ENCODE results near the gene C11orf52.
"Not testable (repeated sequence)": the region's sequence is repeated elsewhere in the genome, so short reads cannot be mapped to it uniquely, and the experiment has no call there.

C11orf52 gene

GRCh38 chr11:111913031-111913861 is 5.5 kb upstream of the C11orf52 start:
- no peak for DNase-seq

DNA sequence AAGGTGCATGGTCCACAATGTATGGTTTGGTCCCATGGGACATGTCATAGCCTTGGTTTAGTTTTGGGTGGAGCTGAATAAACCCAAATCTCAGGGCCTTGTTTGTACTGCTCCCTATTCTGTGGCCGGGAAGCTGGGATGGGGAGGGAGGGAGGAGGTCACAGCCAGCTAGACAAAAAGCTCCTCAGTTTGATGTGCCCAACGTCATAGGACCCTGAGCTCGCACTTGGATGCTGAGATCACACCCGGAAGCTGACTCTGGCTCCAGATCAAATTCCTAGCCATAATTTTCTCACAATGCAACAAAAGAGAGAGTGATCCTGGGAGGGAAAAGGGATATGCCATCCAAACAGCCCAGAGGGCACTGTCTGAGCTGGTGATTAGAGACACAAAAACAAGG is 4.7 kb upstream of the C11orf52 start:
- DNase-seq, result no peak

GRCh38 chr11:111916768-111917167 is 1.9 kb upstream of the C11orf52 start:
- DNase-seq, result no peak

DNA sequence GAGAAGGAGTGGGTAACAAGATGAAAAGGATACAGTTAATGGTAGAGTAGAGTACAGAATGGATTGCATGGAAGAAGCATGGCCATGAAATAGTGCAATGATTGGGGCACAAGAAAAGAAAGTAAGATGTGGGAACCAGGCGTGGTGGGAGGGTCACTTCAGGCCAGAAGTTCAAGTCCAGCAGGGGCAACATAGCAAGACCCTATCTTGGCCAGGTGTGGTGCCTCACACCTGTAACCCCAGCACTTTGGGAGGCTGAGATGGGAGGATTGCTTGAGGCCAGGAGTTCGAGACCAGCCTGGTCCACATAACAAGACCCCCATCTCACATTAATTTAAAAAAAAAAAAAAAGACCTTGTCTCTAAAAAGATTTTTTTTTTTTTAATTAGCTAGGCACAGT is 1.4 kb upstream of the C11orf52 start:
- DNase-seq, result no peak

GRCh38 chr11:111917788-111918187 is 925 bp upstream of the C11orf52 start:
- no peak for DNase-seq

GRCh38 chr11:111920908-111921307 is 2.2 kb downstream of the C11orf52 start:
- DNase-seq, result no peak

DNA sequence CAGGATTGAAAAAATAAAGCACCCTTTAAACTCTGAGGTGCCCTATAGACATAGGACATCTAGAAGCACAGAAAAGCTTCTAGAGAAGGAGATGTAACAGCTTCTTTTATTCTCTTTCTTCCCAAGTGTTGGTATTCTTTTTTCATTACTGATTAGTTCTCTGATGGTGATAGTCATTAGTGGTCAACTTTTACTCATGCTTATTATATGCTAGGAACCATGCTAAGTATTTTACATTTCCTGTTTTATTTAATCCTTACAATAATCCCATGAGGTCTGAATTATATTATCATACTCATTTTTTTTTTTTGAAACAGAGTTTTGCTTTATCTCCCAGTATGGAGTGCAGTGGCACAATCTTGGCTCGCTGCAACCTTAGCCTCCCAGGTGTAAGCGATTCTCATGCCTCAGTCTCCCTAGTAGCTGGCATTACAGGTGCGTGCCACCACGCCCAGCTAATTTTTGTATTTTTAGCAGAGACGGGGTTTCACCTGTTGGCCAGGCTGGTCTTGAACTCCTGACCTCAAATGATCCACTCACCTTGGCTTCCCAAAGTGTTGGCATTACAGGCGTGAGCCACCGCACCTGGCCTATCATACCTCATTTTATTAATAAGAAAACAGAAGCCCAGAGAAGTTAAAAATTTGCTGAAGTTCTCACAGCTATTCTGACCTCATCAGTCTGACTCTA is 3.0 kb downstream of the C11orf52 start:
- DNase-seq, result no peak

GRCh38 chr11:111922803-111923202 is 4.1 kb downstream of the C11orf52 start:
- no peak for DNase-seq

- no peak for DNase-seq
Measured at GRCh38 chr11:111923351-111923788, 4.7 kb downstream of the C11orf52 start.

DNA sequence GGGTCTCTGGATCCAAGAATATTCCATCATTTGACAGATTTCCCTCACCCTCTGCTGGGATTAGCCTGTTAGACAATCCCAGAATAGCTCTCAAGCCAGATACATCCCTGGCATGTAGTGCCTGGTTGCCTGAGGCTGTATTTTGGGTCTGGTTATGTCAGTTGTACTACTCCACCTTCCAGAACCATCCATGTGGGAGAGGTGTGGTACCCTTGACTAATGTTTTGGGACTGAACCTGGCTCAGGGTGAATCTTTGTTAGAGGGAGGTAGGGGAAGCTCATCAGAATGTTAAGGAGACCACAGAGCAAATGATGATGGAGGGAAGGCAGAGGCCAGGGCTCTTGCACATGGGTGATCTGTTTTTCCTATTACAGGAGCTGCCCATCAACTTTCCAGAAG is 5.2 kb downstream of the C11orf52 start:
- DNase-seq, result no peak

GRCh38 chr11:111925953-111926352 is 7.2 kb downstream of the C11orf52 start:
- no peak for DNase-seq

GRCh38 chr11:111926505-111927391 is 8.0 kb downstream of the C11orf52 start:
- DNase-seq, result peak; percentile 97

DNA sequence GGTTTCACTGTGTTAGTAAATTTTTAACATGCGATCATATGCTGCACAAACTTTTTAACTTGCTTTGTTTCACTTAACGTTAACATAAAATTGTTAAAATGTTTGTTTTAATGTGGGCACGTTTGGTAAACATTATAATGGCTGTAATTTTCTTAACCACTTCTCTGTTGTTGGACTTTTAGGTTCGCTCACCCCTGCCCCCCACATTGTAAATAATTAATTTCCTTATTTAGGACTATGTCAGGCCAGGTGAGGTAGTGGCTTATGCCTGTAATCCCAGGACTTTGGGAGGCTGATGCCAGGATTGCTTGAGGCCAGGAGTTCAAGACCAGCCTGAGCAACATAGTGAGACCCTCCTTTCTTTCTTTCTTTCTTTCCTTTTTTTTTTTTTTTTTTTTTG is 11.8 kb downstream of the C11orf52 start:
- no peak for DNase-seq

DNA sequence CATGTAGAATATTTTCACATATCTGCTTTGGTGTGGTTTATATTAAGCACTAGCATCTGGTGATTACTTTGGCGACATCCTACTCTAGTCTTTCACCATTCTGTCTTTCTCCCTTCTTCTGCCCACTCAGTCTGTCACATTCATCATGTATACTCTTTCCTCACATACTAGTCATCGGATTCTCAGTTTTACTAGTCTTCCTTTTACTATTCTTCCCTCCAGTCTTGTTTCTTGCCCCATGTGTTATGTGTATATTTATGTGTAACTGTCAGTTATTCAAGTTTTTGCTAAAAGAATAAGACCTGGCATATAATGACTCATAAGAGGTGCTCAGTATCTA is 13.9 kb downstream of the C11orf52 start:
- DNase-seq, result no peak

DNA sequence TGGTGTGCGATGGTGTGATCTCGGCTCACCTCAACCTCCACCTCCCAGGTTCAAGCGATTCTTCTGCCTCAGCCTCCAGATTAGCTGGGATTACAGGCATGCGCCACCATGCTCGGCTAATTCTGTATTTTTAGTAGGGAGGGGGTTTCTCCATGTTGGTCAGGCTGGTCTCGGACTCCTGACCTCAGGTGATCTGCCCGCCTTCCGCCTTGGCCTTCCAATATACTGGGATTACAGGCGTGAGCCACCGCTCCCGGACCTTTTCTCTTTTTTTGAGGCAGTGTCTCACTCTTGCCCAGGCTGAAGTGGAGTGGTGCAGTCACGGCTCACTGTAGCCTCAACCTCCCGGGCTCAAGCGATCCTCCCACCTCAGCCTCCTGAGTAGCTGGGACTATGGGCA is 14.5 kb downstream of the C11orf52 start:
- DNase-seq, result not testable (repeated sequence)

DNA sequence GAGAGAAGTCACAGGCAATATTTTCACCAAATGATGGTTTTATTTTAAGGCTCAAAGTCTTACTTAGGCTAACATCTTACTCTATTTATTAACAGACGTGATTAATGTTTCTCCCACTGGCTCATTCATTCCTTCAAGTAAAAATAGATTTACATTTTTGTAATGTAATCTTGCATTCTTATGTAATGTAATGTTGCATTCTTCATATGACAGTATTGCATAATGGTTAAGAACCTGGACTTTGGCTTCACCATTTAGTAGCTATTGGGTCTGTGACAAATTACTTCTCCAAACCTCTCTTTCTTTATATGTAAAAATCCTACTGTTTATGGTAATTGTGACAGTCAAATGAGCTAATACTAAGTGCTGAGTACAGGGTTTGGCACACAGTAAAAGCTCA is 15.2 kb downstream of the C11orf52 start:
- DNase-seq, result no peak

DNA sequence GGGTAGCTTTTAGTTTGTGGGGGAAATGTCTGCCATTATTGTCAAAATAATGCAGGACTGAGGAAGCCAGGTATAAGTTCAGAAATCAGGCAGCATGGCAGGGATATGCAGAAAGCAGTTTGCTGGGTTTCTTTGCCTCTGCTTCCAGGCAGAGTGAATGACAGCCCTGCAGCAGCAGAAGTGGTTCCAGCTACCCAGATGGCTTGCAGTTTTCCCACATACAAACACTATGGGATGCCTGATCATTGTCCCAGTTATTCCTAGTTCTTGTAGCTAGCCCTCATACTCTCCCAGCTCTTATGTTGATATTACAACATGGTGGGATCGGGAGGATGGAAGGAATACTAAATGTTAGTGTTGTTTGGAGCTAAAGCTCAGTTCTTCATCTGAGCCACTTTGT is 15.6 kb downstream of the C11orf52 start:
- no peak for DNase-seq

- no peak for DNase-seq
Measured at GRCh38 chr11:111935317-111936039, 16.8 kb downstream of the C11orf52 start.

- no peak for DNase-seq
Measured at GRCh38 chr11:111936040-111936540, 17.4 kb downstream of the C11orf52 start.

DNA sequence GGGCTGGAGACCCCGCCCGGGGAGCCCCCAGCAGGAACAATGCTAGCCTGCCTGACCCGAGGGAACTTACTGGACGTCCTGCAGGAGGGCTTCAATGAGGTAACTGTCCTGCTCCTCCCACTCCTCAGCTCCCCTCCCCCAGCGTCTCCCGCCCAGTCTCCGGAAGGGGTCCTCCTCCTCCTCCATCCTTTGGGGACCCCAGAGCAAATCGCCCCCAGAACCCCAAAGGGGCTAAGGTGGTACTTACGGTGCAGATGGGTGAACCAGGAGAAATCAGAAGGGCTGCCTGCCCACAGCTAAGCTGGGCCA is 18.7 kb downstream of the C11orf52 start:
- no peak for DNase-seq

GRCh38 chr11:111937844-111938243 is 19.1 kb downstream of the C11orf52 start:
- DNase-seq, result no peak

DNA sequence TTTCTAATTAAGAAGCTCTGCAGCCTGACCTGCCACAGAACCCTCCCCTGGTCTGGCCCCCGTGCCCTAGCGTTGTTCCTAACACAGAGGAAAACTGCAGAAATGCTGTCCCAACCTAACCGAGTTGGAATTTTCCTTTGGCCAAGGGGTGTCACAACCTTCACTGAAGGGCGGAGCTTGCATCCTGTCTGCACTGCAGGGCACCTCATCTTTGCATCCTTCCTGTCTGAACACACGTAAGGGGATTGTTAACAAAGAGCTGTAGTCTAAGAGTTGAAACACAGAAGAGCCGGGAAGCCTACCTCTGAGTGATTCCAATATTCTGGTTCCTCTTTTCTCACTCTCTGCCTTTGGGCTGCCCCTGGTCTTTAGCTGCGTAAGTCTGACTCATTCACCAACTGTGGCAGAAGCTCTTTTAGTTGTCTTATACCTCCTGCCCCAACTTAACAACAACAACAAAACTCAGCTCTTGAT is 20.0 kb downstream of the C11orf52 start:
- peak; percentile 51 for DNase-seq
